ENCODE results near the gene OR12D1.

Gene OR12D1

GRCh38 chr6:29465801-29466200 lies 51.1 kb downstream of the OR12D1 start:
- DNase-seq (ENCODE audit: low read depth), result no peak

- no peak for DNase-seq (ENCODE audit: low read depth)
These were observed 51.5 kb downstream of the OR12D1 start for GRCh38 chr6:29466241-29466640.
